HG03175 (cell line): ENCODE measurements around the gene PXMP2.
"Not testable (repeated sequence)": the region's sequence is repeated elsewhere in the genome, so short reads cannot be mapped to it uniquely, and the experiment has no call there.

Experiments used
- ATAC-seq: cut with Tn5 transposase; IDR thresholded peaks from one replicate; pipeline ENCODE4 v1.9.1; 2021; ENCODE audit warnings: mild to moderate bottlenecking, moderate library complexity; ENCODE audit not compliant: unreplicated experiment

Gene PXMP2

DNA sequence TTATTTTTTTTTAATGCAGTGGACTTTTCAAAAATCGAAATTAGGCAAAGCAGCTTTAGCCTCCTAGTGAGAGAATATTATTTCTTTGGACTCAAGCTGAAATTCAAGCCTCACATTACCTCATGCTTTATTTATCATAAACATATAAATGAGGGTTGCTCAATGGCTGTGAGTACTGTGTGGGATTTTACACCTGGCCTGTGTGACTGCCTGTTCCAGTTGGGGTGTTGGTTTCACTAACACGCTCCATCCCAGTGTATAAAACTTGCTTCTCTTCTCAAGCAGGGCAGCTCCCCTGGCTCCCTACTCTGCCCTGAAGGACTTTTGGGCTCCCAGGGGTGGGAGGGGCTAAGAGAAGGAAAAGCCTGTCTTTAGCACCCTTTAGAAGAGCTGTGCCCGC lies 59.2 kb downstream of the PXMP2 start:
- ATAC-seq: no peak

DNA sequence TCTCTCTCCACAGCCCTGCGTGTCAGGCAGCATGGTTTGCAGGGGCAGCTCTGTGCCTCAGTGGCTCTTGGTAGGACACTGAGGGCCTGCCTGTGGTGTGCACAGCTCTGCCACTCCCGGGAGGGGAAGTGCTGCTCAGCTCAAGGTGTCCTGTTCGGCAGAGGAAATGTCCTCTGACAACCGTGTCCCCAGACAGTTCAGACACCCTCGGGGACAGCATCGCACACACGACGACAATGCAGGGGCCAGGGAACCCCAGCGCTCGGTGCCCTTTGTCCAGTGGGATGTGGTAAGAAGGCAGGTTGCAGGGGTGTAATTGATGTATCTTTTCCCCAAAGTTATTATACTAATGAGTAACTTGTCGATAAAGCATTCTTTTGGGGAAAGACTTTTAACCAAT lies 60.0 kb downstream of the PXMP2 start:
- ATAC-seq: no peak

DNA sequence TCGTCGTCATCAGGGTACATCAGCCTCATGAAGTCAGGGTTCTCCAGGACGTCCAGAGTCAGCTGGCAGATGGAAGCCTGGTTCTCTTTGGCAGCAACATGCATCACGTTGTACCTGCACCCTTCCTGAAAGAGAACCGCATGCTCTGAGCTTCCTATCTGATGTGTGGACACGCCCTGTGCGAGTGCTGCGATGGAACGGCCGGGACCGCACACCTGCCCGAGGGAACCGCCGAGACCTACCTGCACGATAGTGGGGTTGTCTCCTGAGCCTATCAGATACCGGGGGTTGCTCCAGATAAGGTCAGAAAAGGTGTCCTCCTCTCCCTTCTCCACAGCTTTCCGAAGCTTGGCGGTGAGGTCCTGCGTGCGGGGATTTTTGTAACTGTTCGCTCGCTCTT lies 60.5 kb downstream of the PXMP2 start:
- no peak for ATAC-seq

DNA sequence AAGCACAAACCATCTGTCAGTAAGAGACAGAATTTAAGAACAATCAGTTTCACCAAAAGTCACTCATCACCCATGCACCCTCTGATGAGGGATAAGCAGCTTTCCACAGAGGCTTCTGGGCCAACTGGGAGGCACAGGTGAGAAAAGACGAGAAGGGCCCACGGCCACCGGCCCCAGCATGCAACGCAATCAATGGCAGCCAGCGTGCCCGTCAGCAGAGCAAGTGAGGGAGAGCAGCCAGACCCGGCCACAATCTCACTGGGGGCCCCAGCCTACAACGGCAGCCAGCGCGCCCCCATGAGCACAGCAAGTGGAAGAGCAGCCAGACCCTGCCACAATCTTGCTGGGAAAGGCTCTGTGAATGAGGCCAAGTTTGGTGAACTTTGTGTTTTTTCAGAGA lies 60.9 kb downstream of the PXMP2 start:
- ATAC-seq: no peak

- not testable (repeated sequence) for ATAC-seq
Observed at GRCh38 chr12:132753670-132754069, 66.3 kb downstream of the PXMP2 start.

- ATAC-seq: no peak
Observed at GRCh38 chr12:132754160-132754932, 67.0 kb downstream of the PXMP2 start.
